Inflammatory macrophage treated with lipopolysaccharide for 4 hours (primary cell): Measurements from ENCODE around the gene LYRM2.

Experiments
- DNase-seq: peaks from one replicate; pipeline ENCODE4 v3.0.0-alpha.2; 2020

LYRM2 gene

GRCh38 chr6:89638320-89639195, at the start of gene LYRM2:
TSS of gene LYRM2 (minus strand) at chr6:89638747. CDS start at chr6:89638716, 31 bp downstream.
- DNase-seq: peak; percentile 94

DNA sequence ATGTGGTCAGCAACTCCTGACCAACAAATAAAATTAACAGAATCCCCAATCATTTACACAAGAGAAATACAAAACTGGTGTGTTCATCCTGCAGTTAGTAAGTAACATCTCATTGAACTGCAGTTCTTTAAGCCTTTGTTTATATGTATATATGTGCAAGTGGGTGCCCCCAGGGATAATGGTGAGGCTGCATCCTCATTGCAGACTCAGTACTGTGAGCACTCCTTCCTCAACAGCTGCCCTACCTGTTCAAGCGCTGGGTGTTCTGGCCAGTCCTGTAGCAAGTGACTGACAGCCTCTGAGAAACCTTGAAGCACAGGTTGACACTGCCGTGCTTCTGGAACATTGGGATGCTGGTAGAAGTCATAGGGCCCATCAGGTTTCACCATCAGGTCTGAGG, 49.8 kb upstream of the LYRM2 start:
- no peak for DNase-seq

DNA sequence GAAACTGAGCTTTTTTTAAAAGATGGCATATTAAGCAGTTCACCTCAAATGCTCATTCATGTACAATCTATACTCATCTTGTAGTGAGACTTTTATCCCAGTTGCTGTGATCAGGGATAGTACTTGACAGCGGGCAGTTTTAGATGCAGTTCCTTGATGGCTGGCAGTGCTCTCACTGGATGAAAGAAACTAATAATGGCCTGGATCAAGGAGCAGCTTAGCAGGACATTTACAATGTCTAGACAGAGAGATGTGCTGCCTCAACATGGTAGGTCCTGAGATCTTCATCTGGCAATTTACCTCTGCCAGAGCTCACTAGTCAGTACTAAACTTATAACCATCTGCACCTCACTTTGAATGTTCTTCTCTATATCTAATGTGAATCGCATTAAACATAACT, 46.8 kb upstream of the LYRM2 start:
- DNase-seq: no peak

DNA sequence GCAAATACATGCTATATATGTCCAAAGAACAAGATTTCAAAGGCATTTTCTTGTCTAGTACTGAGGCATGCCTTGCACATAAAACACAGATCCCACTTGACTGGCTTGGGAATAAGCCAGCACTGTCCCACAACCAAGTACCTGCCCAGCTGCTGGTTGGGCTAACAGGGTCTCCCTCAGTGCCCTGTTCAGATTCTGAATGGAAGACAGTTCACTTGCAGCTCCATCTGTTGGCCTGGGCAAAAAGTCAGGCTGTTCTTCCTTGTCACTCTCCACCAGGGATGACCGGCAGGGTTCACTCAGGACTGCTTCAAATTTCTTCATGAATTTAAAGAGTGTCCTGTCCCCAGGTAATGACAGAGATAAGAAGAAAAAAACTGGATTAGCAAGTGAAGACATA, 44.4 kb upstream of the LYRM2 start:
- no peak for DNase-seq

GRCh38 chr6:89681983-89682564, 43.5 kb upstream of the LYRM2 start:
- no peak for DNase-seq

- no peak for DNase-seq
These were observed 42.0 kb upstream of the LYRM2 start for GRCh38 chr6:89680551-89680950.

DNA sequence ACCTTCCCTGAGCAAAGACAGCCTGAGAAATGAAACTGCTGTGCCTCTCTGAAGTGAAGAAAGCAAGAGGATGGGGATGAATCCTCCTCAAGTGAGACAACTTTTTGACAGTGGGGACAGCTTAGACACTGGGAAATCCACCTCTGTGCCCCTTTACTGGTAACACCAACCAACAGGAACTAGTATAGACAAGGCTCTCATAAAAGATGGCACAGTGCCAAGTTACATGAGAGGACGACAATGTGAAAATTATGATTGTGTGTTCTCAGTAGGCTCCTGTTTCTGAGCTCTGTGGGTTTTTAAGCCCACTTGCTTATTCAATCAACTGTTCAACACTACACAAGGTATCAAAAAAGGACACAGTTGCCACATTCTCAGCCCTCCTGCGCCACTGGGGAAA, 41.6 kb upstream of the LYRM2 start:
- no peak for DNase-seq

DNA sequence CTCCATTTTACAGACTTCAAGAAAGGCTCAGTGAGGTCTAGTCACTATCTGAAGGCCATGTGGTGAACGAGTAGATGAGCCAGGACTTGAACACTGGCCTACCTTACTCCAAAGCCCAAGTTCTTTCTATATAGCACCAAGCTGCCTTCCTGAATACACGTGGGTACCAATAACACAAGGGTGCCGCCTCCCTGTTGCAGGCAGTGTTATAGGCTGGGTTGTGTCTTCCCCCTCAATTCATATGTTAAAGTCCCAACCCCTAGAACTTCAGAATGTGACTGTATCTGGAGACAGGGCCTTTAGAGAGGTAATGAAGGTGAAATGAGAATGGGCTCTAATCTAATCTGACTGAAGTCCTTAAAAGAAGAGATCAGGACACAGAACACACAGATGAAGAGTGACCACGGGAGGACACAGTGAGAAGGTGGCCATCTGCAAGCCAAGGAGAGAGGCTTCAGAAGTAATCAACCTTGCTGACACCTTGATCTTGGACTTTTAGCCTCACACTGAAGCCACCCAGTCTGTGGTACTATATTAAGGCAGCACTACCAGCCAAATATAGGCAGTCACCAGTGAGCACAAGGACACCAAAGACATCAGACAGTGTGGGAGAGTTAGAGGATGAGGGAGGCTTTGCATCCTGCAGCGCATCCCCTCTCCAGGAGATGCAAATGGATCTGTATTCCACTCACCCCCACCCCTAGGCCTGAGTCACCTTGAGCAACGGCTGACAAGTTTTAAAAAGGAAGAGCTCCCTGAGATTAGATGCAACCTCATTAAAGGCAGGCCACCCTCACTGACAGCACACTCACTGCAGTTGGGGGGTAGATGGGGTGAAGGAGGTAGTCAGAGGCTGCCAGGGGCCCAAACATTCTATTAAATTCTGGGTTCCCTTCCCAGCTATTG, 40.9 kb upstream of the LYRM2 start:
- DNase-seq: no peak

DNA sequence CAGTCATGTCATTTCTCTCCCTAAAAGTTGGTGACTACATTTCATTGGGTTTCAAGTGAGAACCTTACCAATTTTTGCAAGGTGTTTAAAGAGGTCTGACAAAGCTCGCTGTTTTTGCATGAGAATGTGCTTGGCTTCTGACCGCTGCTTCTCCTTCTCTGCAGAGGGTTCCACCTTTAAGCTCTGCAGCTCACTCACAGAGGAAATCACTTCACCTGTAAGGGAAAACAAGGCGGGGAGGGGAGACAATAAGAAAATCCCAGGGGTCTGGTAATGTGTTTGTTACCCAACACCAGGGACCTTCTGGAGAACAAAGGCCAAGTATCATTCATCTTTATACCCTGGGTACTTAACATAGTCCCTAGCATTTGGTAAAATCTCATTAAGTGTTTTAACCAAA, 40.0 kb upstream of the LYRM2 start:
- DNase-seq: no peak

DNA sequence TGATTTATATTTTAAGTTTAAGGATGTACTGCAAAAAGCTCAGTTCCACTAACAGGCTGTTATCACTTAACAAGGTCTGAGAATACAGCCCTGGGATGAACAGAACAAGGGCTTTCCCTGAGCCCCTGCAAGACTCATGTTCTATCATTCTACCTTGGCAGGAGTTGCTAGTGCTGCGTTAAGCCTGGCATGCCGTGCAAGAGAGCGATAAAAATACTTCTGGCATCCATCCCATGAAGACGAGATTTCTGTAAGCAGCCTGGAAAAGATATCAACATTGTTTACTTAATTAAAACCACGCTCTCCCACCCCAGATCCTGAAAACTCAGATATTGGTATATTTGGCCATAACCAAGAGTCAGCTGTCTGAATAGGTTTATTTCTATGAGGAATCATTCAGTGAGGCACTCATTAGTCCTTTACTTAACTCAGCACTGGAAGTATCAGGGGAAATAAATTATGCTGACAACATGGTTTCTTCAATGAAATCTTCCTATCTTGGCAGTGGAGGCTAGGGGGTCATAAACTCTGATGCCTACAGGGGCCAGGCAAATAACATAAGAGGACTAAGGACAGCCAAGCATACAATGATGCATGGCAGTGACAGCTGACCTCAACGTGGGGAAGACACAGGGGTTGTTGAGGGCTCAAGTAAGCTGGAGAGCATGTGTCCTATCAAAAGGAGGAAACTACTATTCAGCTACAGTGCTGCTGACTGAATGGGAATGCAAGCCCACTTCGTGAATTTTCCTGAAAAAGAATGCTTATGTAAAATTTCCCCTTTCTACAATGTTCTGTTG, 37.6 kb upstream of the LYRM2 start:
- DNase-seq: no peak

- DNase-seq: no peak
These were observed 32.5 kb upstream of the LYRM2 start for GRCh38 chr6:89670935-89671565.

DNA sequence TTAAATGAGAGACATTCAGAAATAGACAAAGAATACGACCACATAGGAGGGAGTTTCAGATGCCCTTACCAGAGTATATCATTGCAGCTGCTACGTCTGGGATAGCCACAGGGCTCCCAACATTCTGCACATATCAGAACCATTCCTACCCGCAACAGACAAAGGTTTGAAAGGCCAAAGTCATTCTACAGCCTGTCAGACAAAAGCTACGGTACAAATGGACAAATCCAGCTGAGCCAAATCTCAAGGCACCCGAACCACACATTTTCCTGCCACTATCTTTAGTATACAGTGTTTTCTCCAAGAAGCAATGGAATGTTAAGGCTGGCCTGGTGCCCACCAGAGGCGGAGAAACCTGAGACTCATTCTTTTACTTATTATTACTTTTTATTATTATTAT, 30.5 kb upstream of the LYRM2 start:
- no peak for DNase-seq

DNA sequence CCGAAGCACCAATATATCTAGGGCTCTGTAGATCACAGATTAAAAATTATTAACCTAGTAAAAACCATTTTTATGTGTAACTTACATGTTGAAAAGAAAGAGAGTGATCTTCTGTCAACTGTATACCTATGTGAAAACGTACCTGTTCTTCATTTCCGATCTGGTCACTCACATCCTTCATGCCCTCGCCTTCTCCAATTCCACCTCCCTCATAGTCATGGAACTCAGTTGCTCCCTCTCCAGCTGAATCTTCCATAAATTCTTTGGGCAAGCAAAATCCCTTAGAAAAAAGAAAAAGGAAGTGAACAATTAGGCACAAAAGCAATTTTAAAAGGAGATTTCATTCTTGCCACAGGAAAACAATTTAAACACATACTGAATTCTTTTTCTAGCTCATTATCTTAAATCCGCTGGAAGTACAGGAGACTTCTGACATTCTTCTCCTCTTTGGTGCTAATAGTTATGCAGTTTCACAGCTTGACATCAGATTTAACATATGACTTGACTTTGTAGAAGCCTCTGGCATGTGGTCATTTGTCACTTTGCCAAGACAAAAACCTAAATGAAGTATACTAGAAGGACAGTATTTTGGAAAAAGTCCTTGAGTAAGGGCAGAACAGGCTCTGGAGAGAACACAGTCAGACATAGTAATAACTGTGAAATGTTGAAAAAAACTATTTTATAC, 29.5 kb upstream of the LYRM2 start:
- DNase-seq: no peak

GRCh38 chr6:89662659-89663223, 24.2 kb upstream of the LYRM2 start:
- DNase-seq: no peak

- no peak for DNase-seq
These were observed 23.0 kb upstream of the LYRM2 start for GRCh38 chr6:89661559-89661958.

- no peak for DNase-seq
These were observed 22.4 kb upstream of the LYRM2 start for GRCh38 chr6:89660981-89661380.

- DNase-seq: no peak
These were observed 19.1 kb upstream of the LYRM2 start for GRCh38 chr6:89657445-89658158.

DNA sequence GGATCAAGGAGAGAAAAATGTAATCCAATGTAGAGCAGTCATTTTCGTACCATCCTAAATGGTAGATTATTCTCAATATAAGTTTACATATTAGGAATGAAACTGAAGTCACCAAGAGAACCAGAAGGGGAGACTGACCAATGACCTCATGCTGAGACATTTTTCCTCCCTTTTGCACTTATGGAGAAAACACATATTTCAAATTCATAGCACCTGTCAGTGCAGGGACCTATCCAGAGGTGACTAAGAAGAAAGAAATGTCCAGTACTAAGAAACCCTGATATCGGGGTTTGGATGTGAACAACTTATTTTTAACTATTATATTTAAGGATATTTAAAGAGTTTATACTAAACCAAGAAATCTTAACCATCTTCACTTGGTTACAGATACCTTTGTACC, 16.6 kb upstream of the LYRM2 start:
- no peak for DNase-seq

DNA sequence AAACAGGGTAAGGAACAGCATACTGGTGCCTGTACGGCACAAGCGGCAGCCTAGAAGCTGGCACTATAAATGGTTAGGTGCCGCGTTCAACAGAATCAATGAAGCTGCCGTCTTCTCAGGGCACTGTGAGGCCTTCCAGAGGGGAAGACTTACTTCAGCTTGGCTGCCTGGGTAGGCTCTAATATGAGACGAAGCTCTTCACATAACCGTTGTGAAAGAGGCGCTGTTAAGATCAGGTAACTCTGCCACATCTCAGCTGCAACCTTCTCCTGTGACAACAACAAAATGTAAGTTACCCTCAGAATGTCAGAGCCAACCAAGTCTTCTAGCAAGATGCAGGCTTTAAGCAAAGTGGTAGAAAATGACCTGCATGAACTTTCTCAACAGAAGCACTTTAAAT, 12.0 kb upstream of the LYRM2 start:
- no peak for DNase-seq

DNA sequence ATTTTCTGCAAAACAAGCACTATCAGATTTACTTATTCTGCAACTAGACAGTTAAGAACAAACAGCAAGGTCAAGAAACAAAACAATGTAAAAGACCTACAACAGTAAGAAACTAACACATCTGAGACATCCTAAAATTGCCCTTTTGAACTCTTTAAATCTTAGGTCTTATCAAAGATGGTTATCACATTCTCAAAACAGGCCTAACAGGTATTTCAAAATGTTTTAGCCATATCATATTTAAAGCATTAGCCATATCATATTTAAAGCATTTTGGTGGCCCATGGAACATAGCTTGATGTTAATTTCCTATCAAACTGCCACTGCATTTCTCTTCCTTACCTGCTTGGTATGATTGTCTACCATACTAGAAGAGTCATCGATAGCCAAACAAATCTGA, 11.1 kb upstream of the LYRM2 start:
- no peak for DNase-seq

DNA sequence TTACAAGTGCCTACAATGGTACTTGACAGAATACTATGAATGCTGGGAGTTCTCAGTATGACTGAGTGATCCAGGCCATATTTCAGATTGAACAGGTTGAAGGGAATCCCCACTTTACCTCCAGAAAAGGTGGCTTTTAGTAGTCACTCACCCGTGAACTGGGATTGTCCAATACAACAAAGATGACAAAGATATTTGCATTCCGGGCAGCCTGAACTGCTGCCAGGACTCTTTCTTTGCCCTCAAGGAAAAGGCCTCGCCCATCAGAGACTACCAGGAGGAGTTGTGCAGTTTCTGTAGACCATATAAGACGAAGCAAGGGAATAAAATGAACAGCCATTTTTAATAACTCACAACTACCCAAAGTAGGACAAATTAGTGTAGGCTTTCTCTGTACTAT, 6.3 kb upstream of the LYRM2 start:
- DNase-seq: no peak
